Right cardiac atrium (tissue), 5 donors: Measurements from ENCODE around the gene TRANK1. TPM values are rescaled to one million over a fixed set of nuclear protein-coding genes. Genes with fewer than 3 reads are reported as not detected.
"Not testable (repeated sequence)": the region's sequence is repeated elsewhere in the genome, so short reads cannot be mapped to it uniquely, and the experiment has no call there.

ENCODE experiments used
- ATAC-seq, 2 donors: fragments of 200-7000 bp; cut with Tn5 transposase; one replicate each; pipeline versions ENCODE4 v1.8.0 to v1.9.1; 2020; ENCODE audit warnings: moderate library complexity in 2 of 2, mild to moderate bottlenecking in 1 of 2
- DNase-seq, 3 donors: peaks; one replicate each; pipeline ENCODE4 v3.0.0-alpha.2; 2020
- H3K27ac ChIP-seq: one replicate; pipeline ENCODE4 v1.5.1; 2013; ENCODE audit warnings: mild to moderate bottlenecking, low read length, control low read depth, moderate library complexity
- H3K27me3 ChIP-seq: one replicate; pipeline ENCODE4 v1.6.1; 2013; ENCODE audit not compliant: control insufficient read depth, insufficient read depth
- H3K4me1 ChIP-seq: one replicate; pipeline ENCODE4 v1.6.1; 2013; ENCODE audit warnings: low read length; ENCODE audit not compliant: control insufficient read depth, insufficient read depth
- H3K4me3 ChIP-seq: one replicate; pipeline ENCODE4 v1.5.1; 2013; ENCODE audit warnings: low read length, control low read depth
- H3K9me3 ChIP-seq: one replicate; pipeline ENCODE4 v1.6.1; 2013; ENCODE audit warnings: low read length; ENCODE audit not compliant: control insufficient read depth
- WGBS: extraction: QIAGEN DNeasy Blood & Tissue Kit; methylation state at CpG from one replicate; pipeline ENCODE4 v1.1.7; 2013; 5-methylcytosine and 5-hydroxymethylcytosine counted together
- intact Hi-C, 4 donors: fragments of 100-400 bp; cut with DNase I; formaldehyde crosslinking; loops; one replicate each; pipeline versions ENCODE4 v1.11.0 to v1.14.0; 2022 to 2023
- polyA plus RNA-seq: library from polyadenylated mRNA; stranded (reverse); fragments of 200-250 nt; gene quantifications from one replicate; pipeline ENCODE4 v1.2.3, GENCODE V29; 2013
- total RNA-seq, 4 donors: library from RNA; stranded (reverse); fragmentation: NEBNext Ultra II Directional; extraction: Animal tissue kit (Norgen Biotek cat#: 25700); gene quantifications; one replicate each; pipeline ENCODE4 v1.2.1, GENCODE V29; 2021
- donor health status: healthy with polysubstance abuse.
- donor health status: DM: no; HTN: yes; CAD: no.
- donor health status: DM: no; HTN: no; CAD: no.
- donor health status: DM: no; HTN: yes; CAD: no; lungs with severe emphysema.
- donor health status: DM: yes; HTN: yes; CAD: no.

TRANK1 gene
- total and polyA plus RNA-seq, 5 donors: 4.6 to 13.2 (median 10.9) TPM

GRCh38 chr3:36933540-36934296 lies 11.1 kb downstream of the TRANK1 start:
- Histone ChIP-seq H3K4me1 (no peaks in the 10 kb centered on the region), H3K9me3 (no peaks in the 10 kb centered on the region), H3K27me3 (no peaks in the 10 kb centered on the region), H3K27ac (no peak overlapping the region), H3K4me3 (no peak overlapping the region)
- intact Hi-C loops: no loop called here
- ATAC-seq (no peak), DNase-seq (no peak)

DNA sequence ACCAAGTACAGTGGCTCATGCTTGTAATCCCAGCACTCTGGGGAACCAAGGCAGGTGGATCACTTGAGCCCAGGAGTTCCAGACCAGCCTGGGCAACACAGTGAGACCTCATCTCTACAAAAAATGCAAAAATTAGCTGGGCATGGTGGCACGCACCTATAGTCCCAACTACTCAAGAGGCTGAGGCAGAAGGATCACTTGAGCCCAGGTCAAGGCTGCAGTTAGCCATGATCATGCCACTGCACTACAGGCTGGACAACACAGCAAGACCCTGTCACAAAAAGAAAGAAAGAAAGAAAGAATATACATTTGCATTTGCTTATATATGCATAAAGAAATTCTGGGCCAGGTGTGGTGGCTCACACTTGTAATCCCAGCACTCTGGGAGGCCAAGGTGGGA lies 13.4 kb downstream of the TRANK1 start:
- H3K27ac ChIP-seq, H3K4me3 ChIP-seq, DNase-seq, H3K4me1 ChIP-seq, ATAC-seq, H3K9me3 ChIP-seq, intact Hi-C loops, H3K27me3 ChIP-seq: not testable (repeated sequence)
- WGBS: 90% methylated on average over 1 of the region's 1 CpG

- no peak overlapping the region for H3K27ac ChIP-seq
- H3K27me3 ChIP-seq: no peaks in the 10 kb centered on the region
- peaks cover 11% of the 10 kb centered on the region for H3K4me1 ChIP-seq
- H3K4me3 ChIP-seq: no peak overlapping the region
- no peaks in the 10 kb centered on the region for H3K9me3 ChIP-seq
- intact Hi-C loops: no loop called here
- WGBS: 97% methylated on average over 1 of the region's 1 CpG
- ATAC-seq (no peak), DNase-seq (no peak)
Measured at GRCh38 chr3:36928220-36928619, 16.6 kb downstream of the TRANK1 start.

- Histone ChIP-seq H3K4me1 (peaks cover 12% of the 10 kb centered on the region), H3K4me3 (no peak overlapping the region), H3K27me3 (no peaks in the 10 kb centered on the region), H3K27ac (peak overlapping the region; percentile 41), H3K9me3 (no peaks in the 10 kb centered on the region)
- intact Hi-C loops: no loop called here
- 74% methylated on average over 6 of the region's 6 CpGs for WGBS
- no peak for ATAC-seq
- no peak for DNase-seq
Measured at GRCh38 chr3:36926292-36926897, 18.5 kb downstream of the TRANK1 start.

- Histone ChIP-seq H3K4me3 (no peak overlapping the region), H3K27ac (no peak overlapping the region), H3K4me1 (peaks cover 12% of the 10 kb centered on the region), H3K9me3 (no peaks in the 10 kb centered on the region), H3K27me3 (no peaks in the 10 kb centered on the region)
- ATAC-seq (no peak), DNase-seq (no peak)
- WGBS: 54% methylated on average over 2 of the region's 2 CpGs
- intact Hi-C loops: no loop called here
Measured at GRCh38 chr3:36924744-36925521, 19.9 kb downstream of the TRANK1 start.

GRCh38 chr3:36923981-36924743 lies 20.7 kb downstream of the TRANK1 start:
- ATAC-seq: no peak
- Histone ChIP-seq H3K27me3 (no peaks in the 10 kb centered on the region), H3K27ac (no peak overlapping the region), H3K4me1 (peaks cover 12% of the 10 kb centered on the region), H3K9me3 (no peaks in the 10 kb centered on the region), H3K4me3 (no peak overlapping the region)
- intact Hi-C loops: no loop called here
- DNase-seq: no peak
- 71% methylated on average over 11 of the region's 11 CpGs for WGBS

GRCh38 chr3:36923523-36923943 lies 21.3 kb downstream of the TRANK1 start:
- DNase-seq: no peak
- intact Hi-C loops: no loop called here
- H3K9me3 ChIP-seq: no peaks in the 10 kb centered on the region
- no peak for ATAC-seq
- H3K27me3 ChIP-seq: no peaks in the 10 kb centered on the region
- no peak overlapping the region for H3K4me3 ChIP-seq
- peaks cover 12% of the 10 kb centered on the region for H3K4me1 ChIP-seq
- WGBS: 70% methylated on average over 6 of the region's 6 CpGs
- no peak overlapping the region for H3K27ac ChIP-seq

DNA sequence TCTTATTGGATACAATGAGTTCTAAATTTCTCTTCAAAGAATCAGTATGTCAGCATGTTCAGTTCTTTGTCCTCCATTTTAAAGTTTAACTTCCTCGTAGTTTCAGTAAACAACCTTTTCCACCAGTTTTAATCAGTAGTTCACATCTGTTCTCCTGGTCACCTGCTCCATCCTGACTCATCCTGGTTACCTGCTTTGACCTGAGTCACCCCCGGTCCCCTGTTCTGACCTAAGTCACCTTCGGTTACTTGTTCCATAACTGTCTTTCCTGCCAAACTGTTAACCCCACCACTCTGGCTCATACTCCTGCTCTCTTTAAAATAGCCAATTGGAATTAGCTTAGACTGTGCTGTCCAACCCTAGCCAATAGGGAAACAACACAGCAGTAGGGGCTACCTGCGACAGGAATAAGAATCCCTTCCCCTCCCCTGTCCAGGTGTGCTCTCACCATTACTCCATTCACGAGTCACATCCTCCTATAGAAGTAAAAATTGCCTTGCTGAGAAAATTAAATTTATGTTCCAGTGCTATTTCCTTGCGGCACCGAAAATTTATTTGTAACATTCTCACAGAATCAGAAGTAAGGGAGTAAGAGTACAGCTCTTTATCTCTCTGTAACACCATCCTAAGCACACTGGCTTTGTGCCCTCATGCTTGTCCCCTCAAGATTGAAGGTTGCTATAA lies 23.8 kb downstream of the TRANK1 start:
- intact Hi-C loops: no loop called here
- Histone ChIP-seq H3K27me3 (no peaks in the 10 kb centered on the region), H3K27ac (no peak overlapping the region), H3K4me3 (no peak overlapping the region), H3K4me1 (peaks cover 12% of the 10 kb centered on the region), H3K9me3 (no peaks in the 10 kb centered on the region)
- WGBS: 96% methylated on average over 7 of the region's 7 CpGs
- ATAC-seq (no peak), DNase-seq (no peak)

- Histone ChIP-seq H3K27me3 (no peaks in the 10 kb centered on the region), H3K4me3 (no peak overlapping the region), H3K9me3 (no peaks in the 10 kb centered on the region), H3K4me1 (peaks cover 10% of the 10 kb centered on the region), H3K27ac (no peak overlapping the region)
- no peak for ATAC-seq
- DNase-seq: no peak
- intact Hi-C loops: no loop called here
- 93% methylated on average over 4 of the region's 4 CpGs for WGBS
Measured at GRCh38 chr3:36919439-36920160, 25.3 kb downstream of the TRANK1 start.

DNA sequence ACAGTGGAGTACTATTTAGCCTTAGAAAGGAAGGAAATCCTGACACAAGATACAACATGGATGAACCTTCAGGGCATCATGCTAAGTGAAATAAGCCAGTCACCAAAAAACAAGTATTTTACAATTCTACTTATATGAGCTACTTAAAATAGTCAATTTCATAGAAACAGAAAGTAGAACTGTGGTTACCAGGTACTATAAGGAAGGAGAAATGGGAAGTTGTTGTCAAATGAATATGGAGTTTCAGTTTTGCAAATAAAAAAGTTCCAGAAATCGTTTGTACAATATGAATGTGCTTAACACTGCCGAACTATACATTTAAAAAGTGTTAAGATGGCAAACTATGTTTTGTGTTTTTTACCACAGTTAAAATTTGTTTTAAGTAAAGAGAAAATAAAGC lies 26.8 kb downstream of the TRANK1 start:
- Histone ChIP-seq H3K9me3 (no peaks in the 10 kb centered on the region), H3K27ac (no peak overlapping the region), H3K27me3 (no peaks in the 10 kb centered on the region), H3K4me1 (peaks cover 2% of the 10 kb centered on the region), H3K4me3 (no peak overlapping the region)
- intact Hi-C loops: no loop called here
- DNase-seq (no peak), ATAC-seq (no peak)
- WGBS: 79% methylated on average over 2 of the region's 2 CpGs
